GM12874 (cell line): ENCODE data around the gene ZNF827.

Experiments
- TF ChIP-seq, protein P1 (sequence below): IDR thresholded peaks from 2 replicates; pipeline ENCODE4 v1.5.1; 2011; ENCODE audit warnings: low read depth, mild to moderate bottlenecking, control low read depth, low read length, moderate library complexity; ENCODE audit not compliant: insufficient read depth

ZNF827 gene

GRCh38 chr4:145792429-145792828 lies 146.2 kb downstream of the ZNF827 start:
- TF ChIP-seq, protein P1, sequence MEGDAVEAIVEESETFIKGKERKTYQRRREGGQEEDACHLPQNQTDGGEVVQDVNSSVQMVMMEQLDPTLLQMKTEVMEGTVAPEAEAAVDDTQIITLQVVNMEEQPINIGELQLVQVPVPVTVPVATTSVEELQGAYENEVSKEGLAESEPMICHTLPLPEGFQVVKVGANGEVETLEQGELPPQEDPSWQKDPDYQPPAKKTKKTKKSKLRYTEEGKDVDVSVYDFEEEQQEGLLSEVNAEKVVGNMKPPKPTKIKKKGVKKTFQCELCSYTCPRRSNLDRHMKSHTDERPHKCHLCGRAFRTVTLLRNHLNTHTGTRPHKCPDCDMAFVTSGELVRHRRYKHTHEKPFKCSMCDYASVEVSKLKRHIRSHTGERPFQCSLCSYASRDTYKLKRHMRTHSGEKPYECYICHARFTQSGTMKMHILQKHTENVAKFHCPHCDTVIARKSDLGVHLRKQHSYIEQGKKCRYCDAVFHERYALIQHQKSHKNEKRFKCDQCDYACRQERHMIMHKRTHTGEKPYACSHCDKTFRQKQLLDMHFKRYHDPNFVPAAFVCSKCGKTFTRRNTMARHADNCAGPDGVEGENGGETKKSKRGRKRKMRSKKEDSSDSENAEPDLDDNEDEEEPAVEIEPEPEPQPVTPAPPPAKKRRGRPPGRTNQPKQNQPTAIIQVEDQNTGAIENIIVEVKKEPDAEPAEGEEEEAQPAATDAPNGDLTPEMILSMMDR = no peak

- TF ChIP-seq, protein P1 = no peak
Measured at GRCh38 chr4:145791988-145792387, 146.6 kb downstream of the ZNF827 start.

DNA sequence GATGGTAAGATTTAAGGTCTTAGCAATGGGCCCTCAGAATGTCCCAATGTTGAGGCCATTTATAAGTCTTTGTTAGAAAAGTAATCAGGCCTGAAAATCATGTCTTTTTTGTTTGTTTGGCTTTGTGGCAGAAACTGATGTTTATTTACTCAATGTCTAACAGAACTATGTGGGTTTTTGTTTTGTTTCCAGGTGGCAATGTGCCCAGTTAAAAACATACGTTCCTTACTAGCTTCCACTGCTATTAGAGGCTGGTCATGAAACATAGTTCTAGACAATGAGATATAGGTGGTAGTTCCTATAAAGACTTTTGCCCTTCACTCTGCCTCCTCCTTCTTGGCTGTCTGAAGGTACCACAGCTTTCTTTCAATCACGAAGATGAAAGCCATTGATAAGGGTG lies 149.9 kb downstream of the ZNF827 start:
- TF ChIP-seq, protein P1 = no peak

DNA sequence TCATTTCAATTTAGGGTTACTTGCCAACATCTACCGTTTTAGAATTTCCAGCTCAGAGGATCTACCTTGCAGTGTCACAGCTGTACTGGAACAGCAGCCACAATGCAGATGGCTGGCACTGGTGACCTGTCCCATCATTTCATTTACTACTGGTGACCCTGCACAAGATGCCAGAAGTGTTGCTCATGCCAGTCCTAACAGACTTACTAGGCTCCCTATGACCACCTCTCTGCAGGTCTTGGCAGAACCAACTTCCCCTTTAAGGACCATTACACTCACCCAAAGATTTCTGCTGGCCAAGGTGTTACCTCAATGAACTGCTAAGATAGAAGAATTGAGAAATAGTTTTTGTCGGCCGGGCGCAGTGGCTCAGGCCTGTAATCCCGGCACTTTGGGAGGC lies 151.8 kb downstream of the ZNF827 start:
- TF ChIP-seq, protein P1 = no peak

- TF ChIP-seq, protein P1 = no peak
Measured at GRCh38 chr4:145786261-145786660, 152.4 kb downstream of the ZNF827 start.

- TF ChIP-seq, protein P1 = no peak
Measured at GRCh38 chr4:145785391-145786008, 153.1 kb downstream of the ZNF827 start.

DNA sequence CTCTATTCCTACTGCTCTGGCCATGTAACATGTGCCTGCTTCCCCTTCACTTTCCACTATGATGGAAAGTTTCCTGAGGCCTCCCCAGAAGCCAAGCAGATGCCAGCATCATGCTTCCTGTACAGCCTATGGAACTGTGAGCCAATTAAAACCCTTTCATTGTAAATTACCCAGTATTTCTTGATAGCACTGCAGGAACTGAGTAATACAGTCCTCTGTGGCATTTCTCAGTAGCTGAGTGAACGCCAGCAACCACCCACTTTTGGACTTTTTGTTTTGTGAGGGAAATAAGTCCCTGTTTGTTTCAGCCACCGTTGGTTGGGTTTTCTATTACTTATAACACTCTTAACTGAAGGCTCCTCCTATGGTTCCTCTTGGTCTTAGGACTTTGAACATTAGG lies 154.6 kb downstream of the ZNF827 start:
- TF ChIP-seq, protein P1 = no peak

- TF ChIP-seq, protein P1 = no peak
Measured at GRCh38 chr4:145782756-145783155, 155.9 kb downstream of the ZNF827 start.
